GM19239 (cell line): ENCODE data around the gene OPA3.

Experiments
- DNase-seq: peaks from one replicate; pipeline ENCODE4 v3.0.0; 2011; ENCODE audit warnings: low spot score; ENCODE audit not compliant: insufficient read length
- FAIRE-seq: peaks from 2 replicates; lab custom pipeline; 2011; peaks lifted over from hg19 to GRCh38; lab: Jason Lieb, UNC

OPA3 gene

GRCh38 chr19:45599286-45599685, 14.7 kb upstream of the OPA3 start:
- DNase-seq (no peak), FAIRE-seq (no peak)

- no peak for FAIRE-seq
- DNase-seq, result no peak
These were observed 13.8 kb upstream of the OPA3 start for GRCh38 chr19:45598267-45599001.

DNA sequence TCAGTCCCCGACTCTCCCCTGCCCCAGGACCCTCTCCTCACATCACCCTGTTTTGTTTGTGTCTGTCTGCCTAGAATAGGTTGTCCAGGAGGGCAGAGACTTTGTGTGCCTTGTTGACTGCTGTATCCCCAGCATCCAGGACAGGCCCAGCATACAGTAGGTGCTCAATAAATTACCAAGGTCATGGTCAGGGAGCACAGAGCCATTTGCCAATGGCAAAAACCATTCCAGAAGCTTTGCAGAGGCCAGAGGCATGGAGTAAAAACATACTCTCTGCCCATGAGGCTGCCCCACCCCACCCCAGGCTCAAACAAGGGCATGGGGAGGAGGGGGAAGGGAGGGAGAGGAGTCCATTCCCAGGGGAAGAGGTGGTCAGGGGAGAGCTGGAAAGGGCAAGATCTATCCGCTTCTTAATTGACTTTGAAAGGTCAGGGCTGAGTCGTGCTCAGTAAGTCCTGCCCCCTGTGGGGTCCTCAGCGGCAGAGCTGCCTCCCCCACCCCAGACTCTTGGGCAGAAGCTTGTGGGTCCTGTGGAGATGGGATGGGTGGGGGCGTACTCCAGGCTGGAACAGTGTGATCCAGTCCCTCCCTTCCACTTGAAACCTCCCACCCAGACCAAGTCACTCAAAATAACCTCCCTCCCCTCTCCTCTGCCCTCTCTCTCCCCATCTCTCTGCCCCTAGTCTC, 13.0 kb upstream of the OPA3 start:
- FAIRE-seq (no peak), DNase-seq (no peak)

GRCh38 chr19:45595814-45596213, 11.2 kb upstream of the OPA3 start:
- DNase-seq (no peak), FAIRE-seq (no peak)

- FAIRE-seq, result no peak
- no peak for DNase-seq
These were observed 8.9 kb upstream of the OPA3 start for GRCh38 chr19:45593520-45593919.

DNA sequence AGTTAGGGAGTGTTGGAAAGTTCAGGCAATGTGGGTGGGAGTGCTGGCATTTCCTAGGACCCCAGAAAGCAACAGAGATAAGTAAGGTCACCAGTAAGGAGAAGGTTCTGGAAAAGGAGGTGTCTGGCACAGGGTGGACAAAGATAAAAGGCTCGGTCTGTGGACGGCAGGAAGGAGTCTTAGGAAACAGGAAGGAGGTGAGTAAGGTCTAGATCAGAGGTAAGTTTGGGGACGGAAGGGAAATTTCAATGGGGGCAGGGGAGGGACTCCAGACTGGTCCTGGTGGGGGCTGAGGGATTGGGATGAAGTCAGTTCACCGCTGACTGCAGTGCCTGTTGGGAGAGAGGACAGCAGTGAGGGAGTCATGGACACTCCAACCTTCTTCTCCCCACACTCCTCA, 7.8 kb upstream of the OPA3 start:
- no peak for FAIRE-seq
- no peak for DNase-seq

DNA sequence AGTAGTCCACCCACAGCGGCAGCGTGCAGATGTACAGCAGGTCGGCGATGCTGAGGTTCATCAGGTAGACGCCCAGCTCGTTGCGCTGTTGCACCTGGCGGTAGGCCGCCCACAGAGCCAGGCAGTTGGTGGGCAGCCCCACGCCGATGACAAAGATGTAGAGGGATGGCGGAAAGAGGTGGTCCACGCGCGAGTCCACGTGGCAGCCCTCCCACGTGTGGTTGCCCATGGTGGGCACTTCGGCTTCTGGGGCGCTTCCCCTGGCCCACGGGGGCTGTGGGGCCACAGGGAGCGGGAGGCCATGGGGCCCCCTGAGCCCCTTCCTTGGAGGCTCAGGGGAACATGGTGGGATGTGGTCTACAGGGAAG, 7.0 kb upstream of the OPA3 start:
- no peak for DNase-seq
- FAIRE-seq, result no peak

DNA sequence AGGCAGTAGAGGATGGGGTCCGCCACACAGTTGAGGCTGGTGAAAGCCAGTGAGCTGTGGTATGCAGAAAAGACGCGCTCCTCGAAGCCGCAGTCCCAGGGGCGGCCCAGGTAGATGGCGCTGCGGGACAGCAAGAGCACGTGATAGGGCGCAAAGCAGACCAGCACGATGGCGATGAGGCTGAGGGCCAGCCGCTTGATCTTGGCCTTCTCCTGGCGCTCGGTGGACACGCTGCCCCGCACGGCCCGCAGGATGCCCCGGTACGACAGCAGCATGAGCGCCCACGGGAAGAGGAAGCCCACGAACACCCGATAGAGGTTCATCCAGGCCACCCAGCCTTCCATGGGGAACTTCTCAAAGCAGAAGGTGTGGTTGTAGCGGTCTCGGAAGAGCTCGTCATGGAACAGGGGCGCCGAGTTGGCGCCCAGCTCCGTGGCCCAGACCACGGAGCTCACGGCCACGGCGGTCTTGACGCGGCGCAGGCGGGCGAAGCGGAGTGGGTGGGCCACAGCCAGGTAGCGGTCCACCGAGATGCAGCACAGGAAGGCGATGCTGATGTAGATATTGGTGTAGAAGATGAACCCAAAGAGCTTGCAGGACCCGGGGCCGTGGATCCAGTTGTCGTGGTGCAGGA, 6.5 kb upstream of the OPA3 start:
- DNase-seq (no peak), FAIRE-seq (peak; percentile 23)

- FAIRE-seq (no peak), DNase-seq (no peak)
These were observed 5.8 kb upstream of the OPA3 start for GRCh38 chr19:45590300-45591003.

DNA sequence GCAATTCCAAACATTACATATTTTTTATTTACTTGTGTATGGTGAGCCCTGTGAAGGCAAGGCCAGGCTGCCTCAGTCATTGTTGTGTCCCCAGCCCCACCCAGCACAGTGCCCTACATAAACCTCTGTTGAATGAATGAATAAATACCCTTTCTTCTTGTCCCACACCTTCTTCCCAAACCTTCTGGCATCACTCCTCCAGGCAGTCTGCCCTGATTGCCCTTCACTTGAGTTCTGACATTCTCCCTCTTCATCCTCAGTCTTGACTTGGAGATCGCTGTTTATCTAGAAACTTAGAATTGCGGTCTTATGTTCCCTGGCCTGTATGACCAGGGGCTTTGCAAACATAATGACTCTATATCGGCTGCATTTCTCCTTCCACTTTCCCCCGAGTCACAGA, 5.2 kb upstream of the OPA3 start:
- no peak for FAIRE-seq
- DNase-seq, result no peak

DNA sequence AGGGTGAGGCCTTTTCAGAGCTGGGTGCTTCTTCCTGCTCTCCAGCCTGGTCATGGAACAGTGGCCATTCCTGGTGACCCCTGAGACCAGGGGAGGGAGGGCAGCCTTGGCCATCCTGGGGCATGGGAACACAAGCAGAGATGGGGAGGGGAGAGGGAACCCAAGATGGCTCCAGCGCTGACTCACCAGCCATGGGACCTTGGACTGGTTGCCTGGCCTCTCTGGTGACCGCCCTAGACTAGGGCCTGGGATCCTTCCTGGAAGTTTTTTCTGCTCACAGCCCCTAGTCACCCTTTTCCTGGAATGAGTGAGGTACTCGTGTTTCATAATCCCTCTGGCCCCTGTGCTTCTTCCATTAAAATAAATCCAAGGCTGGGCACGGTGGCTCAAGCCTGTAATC, 3.3 kb upstream of the OPA3 start:
- FAIRE-seq, result no peak
- no peak for DNase-seq

DNA sequence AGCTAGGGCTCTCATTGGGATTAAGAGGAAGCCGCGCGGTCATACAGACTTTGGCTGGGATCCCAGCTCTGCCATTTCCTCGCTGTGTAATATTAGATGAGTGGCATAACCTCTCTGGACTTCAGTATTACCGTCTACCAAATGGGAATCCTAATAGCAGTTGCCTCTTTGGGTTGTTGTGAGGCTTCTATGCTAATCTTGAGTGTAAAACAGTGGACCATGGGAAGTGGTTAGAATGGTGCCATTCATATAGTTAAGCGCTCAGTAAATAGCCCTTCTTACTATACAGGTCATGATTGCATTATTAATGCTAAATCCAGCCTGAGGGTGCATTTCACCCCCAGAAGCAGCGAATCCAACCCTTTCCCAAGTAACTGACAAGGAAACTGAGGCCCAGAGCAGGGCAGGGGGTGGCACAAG, 566 bp upstream of the OPA3 start:
- FAIRE-seq (peak; percentile 66), DNase-seq (no peak)

DNA sequence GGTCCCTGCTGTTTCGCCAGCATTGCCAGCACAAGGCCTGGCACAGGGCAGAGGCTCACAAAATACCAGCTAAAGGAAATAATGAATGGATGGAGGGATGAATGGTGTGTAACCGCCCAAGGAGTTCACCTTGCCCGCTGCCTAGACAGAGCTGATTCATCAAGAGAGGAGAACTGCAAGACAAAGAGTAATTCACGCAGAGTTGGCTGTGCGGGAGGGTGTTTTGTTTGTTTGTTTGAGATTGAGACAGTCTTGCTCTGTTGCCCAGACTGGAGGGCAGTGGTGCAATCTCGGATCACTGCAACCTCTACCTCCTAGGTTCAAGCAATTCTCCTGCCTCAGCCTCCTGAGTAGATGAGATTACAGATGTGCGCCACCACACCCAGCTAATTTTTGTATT, 3.0 kb downstream of the OPA3 start:
- DNase-seq (no peak), FAIRE-seq (no peak)

DNA sequence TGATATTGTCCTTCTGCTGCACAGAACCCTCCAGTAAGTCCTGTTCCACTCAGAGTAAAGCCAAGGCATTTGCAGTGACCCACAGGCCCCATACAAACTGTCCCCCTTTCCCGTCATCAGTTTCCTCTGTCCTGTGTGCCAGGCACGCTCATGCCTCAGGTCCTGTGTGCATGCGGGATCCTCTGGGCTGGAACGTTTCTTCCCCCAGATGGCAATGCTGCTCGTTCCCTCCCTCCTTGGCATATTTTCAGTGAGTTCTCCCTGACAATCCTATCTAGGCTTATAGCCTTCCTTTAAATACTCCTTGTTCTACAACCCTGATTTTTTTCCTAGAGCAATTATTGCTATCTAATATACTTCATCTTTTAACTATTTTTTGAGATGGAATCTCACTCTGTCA, 5.7 kb downstream of the OPA3 start:
- no peak for DNase-seq
- no peak for FAIRE-seq

- FAIRE-seq (no peak), DNase-seq (no peak)
These were observed 7.3 kb downstream of the OPA3 start for GRCh38 chr19:45577111-45577905.

GRCh38 chr19:45576682-45577081, 7.9 kb downstream of the OPA3 start:
- no peak for FAIRE-seq
- no peak for DNase-seq

GRCh38 chr19:45575216-45575615, 9.4 kb downstream of the OPA3 start:
- DNase-seq (no peak), FAIRE-seq (peak; percentile 64)

DNA sequence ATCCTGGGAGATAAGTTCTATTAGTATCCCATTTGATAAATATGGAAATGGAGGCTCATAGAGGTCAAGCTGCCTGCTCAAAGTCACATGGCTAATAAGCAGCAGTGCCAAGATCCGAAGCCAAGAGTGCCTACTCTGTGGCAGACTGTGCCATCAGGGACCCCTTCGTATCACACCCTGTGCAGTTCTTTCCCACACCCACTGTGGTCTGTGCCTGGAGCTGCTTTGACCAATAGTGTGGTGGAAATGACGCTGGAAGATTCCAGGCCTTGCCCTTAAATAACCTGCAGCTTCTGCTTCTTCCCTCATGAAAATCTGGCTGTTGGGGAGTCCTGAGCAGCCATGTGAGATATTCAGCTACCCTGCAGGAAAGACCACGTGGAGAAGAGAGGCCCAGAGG, 10.1 kb downstream of the OPA3 start:
- FAIRE-seq, result no peak

GRCh38 chr19:45571457-45572220, 13.0 kb downstream of the OPA3 start:
- FAIRE-seq, result no peak
- no peak for DNase-seq

More for the DNA sequence above, 10.1 kb downstream of the OPA3 start:
- DNase-seq, result no peak
